CD4-positive, alpha-beta T cell treated with Interferon gamma for 1 hour (primary cell): ENCODE measurements around the gene ABL1.
"Not testable (repeated sequence)": the region's sequence is repeated elsewhere in the genome, so short reads cannot be mapped to it uniquely, and the experiment has no call there.

Experiments used
- DNase-seq: peaks from one replicate; pipeline ENCODE4 v3.0.0-alpha.2; 2020

The ABL1 gene

DNA sequence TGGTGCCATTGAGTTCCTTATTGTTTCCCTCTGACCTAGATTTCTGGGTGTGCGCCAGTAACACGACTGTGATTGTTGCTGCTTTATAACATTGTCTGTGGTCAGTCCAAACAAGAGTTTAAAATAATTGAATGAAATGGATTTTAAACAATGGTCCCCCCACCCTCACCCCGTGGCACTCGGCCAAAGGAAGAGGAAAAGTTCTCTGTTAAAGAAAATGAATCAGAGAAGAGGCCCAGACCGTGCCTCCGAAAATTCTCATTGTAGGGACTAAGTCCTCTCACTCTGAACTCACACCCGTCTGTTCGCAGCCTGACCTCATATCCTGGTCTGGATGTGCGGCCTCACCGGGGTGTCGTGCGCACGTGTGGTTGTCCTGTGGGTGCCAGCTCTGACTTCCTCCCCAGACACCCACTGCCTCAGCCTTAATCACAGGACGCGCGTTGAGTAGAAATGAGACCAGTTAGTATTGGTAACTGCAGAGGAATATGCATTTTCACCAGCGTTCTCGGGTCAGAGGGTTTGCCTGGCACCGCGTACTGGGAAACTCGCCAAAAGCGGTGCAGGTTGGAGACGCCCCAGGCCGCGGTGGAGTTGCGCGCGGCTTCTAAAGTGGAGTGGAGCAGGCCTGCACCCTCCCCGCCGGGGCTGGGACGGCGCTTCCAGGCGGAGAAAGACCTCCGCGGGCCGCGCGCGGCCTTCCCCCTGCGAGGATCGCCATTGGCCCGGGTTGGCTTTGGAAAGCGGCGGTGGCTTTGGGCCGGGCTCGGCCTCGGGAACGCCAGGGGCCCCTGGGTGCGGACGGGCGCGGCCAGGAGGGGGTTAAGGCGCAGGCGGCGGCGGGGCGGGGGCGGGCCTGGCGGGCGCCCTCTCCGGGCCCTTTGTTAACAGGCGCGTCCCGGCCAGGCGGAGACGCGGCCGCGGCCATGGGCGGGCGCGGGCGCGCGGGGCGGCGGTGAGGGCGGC lies at the start of gene ABL1:
ABL1 (plus strand) TSS at position 884 of the 966 bp plus-strand sequence. CDS start 193 bp downstream, outside the sequence.
- peak; percentile 77 for DNase-seq

DNA sequence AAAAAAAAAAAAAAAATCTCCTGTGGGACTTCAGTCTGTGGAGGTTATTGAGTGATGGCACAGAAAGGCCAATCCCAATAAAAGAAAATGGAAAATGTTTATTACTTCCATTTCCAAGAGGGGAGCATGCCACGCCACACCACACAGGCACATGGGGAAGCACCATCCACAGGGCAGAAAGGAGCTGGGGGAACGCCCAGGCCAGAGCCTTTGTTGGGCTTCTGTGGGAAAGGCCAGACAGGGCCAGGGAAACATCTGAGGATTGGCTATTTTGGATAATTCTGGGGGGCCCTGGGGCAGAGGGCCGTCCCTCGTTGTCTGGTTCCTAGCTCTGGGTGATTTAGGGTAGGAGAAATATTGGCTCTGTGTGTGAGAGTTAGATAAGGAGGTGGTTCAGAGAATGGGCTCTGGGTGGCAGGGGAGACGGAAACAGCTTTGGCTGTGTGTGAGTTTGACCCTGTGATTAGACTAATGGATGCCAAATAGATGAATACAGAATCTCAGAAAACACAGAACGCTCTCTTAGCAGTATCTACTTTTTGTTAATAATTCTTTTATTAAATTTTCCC lies 49.0 kb upstream of the ABL1 start:
- DNase-seq = no peak

DNA sequence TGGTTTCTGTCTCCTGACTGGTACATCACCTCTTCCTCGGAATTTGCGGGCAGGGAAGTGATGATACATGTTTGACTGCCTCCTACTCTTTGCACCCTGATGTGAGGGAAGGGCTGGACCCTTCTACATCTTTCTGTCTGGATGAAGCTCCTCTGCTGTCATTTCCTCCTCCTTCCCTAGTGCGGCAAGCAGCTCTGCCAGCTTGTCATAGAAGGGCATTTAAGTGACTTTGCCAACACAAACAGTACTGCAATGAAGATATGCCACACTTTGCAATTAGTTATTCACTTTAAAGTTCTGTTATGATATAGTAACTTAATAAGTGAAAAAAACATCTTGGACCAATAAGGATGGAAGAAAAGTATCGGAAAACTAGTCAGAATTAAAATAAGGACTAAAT lies 48.5 kb upstream of the ABL1 start:
- DNase-seq = no peak

DNA sequence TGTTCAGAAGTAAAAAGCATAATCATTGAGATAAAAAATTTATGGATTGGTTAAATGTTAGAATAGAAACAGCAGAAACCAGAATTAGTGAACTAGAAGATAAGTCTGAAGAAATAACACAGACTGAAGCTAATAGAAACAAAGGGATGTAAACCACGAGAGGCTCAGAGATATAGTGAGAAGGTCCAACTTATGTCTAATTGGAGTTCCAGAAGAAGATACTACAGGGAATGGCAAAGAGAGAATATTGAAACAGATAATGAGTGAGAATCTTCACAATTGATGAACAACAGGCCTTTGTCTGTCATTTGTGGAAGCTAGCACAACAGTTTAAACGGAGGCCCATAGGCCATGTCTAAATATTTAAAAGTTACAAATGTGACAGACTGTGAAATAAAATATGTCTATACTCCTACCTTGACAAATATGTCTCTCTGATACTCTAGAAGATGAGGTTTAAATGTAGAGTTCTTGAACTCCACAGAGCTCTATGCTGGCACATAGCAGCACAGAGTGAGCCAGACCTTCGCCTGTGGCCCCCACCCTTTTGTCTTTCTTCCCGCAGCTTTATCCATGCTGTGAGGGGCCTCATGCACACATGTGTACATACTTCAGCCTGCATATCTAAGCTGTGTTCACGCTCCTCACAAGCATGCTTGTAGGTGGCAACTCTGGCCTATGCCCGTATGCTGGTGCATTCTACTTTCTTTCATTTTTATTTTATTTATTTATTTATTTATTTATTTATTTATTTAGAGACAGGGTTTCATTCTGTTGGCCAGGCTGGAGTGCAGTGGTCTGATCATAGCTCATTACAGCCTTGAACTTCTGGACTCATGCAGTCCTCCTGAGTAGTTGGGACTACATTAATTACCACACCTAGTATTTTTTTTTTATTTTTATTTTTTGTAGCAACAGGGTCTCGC lies 45.0 kb upstream of the ABL1 start:
- no peak for DNase-seq

DNA sequence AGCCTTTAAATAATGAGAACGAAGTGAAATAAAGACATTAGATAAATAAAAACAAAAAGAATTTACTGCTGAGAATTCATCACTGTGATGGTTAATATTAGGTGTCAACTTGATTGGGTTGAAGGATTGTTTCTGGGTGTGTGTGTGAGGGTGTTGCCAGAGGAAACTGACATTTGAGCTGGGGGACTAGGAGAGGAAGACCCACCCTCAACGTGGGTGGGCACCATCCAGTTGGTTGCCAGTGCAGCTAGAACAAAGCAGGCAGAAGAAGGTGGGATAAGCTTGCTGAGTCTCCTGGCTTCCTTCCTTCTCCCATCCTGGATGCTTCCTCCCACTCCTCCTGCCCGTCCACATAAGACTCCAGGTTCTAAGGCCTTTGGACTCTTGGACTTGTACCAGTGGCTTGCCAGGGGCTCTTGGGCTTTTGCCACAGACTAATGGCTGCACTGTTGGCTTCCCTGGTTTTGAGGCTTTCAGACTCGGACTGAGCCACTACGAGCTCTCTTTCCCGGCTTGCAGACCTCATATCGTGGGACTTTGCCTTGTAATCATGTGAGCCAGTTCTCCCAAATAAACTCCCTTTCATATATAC lies 43.7 kb upstream of the ABL1 start:
- DNase-seq = no peak

DNA sequence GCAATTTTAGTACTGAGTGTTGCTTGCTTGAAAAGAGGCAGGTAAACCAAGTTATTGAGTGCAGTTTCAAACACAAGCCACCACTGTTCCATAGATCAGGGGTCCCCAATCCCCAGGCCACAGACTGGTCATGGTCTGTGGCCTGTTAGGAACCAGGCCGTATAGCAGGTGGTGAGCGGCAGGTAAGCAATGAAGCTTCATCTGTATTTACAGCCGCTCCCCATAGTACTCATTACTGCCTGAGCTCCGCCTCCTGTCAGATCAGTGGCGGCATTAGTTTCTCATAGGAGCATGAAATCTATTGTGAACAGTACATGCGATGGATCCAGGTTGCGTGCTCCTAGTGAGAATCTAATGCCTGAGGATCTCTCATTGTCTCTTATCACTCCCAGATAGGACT lies 41.5 kb upstream of the ABL1 start:
- no peak for DNase-seq

DNA sequence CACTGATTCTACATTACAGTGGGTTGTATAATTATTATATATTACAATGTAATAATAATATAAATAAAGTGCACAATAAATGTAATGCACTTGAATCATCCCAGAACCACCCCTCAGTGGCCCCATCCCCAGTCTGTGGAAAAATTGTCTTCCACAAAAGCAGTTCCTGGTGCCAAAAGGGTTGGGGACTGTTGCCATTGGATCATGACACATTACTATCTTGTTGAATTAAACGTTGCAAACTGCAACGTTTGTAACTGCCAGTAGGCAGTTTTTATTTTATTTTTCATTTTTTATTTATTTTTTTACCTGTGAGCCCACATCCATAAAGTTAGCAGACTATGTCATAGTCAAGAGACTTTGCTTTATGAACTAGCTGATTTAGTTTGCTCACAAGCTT lies 41.0 kb upstream of the ABL1 start:
- DNase-seq = not testable (repeated sequence)

DNA sequence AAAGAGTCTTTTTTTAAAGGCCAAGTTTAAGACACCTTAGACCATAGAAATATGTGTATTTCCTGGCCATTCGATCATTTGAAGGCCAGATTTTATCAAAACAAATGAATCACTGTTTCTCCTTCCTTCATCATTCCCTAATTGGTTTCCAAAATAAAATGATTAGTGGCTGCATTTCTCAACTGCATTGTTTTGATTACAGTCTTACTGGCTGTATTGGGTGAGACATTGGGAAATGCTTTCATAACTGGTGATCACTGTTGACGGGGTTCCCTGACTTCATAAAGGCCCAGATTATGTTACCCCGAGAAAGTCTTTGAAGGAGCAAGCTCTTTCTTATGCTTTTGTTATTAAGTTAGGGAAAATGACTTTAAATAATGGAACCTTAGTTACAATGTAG lies 40.6 kb upstream of the ABL1 start:
- not testable (repeated sequence) for DNase-seq

DNA sequence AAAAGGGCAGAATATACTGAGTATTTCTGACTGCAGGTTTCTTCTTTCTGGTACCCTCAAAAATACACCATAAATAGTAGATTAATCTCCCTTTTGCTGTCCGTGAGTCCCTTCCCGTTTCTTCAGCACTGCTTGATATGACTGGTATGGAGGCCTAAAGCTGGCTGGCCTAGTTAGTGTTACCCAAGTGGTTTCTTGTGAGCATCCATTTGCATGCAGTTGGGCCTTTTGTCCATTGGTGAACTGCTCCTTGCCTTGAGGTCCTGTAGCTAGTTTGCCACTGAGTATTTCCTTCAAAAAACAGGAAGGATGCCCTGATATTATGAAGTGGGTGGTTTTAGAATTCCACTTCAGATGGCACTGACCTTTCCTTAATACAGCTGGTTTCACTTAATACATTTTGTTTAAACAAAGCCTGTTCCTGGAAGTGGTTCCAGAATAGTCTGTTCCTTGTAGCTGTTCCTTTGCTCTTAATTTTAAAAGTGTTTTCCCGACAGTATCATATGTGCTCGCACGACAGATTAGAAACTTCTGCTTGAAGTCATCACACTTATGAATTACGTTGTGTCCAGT lies 40.0 kb upstream of the ABL1 start:
- no peak for DNase-seq

DNA sequence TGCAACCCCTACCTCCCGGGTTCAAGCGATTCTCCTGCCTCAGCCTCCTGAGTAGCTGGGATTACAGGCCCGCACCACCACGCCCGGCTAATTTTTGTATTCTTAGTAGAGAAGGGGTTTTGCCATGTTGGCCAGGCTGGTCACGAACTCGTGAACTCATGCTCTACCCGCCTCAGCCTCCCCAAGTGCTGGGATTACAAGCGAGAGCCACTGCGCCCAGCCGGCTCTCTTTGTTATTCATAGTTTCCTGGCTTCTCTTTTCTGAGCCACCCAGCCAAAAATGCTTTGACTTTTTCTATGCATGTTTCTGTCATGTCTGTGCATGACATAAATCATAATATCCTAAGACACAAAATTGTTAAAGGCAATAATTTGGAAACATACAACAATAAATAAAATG lies 31.9 kb upstream of the ABL1 start:
- DNase-seq = not testable (repeated sequence)

DNA sequence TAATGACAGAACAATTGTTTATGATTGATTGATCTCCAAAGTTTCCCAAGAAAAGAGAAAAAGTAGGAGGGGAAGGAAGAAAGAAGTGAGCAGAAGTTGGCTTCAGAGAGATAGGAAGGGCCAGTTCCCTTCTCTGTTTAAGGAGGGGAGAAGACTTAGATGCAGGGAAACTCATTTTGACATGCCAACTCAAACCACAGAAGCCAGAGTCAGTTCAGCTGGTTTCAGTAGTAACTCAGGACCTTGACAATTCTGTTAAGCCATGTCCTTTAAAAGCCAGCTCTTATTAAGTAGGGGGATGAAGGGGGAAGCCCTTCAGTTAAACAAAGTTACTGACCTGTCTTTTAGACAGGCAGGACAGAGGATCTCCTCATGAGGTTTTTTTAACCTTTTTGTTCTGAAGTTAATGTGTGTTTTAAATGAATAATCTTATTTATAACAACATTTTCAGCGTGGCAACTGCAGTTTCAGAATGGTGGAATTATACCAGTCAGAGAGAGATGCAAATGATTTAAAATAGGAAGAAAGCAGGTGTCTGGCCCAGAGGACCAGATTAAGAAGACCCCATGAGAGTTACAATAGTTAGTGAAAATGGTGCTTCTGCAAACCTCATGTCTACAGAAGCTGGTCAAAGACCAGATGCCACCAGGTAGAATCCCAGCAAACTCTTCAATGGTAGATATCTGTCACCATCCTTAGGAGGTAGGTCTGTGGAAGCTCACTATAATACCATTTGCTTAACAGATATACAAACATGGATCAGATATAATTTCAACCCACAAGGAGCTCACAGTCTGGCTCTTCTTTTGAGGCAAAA lies 29.3 kb upstream of the ABL1 start:
- DNase-seq = no peak

DNA sequence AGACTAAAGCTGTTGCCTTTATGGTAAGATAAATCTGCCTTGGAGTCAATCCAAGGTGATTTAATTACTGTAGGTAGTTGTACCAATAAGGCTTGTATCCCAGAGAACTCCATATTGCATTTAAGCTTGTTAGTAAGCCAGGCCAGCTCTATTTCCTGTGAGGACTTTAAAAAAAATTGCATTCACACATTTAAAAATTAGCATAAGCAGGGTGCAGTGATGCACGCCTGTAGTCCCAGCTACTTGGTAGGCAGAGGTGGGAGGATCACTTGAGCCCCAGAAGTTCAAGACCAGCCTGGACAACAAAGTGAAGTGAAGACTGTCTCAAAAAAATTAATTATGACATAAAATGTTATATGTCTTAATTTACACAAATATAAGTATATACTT lies 28.7 kb upstream of the ABL1 start:
- no peak for DNase-seq

DNA sequence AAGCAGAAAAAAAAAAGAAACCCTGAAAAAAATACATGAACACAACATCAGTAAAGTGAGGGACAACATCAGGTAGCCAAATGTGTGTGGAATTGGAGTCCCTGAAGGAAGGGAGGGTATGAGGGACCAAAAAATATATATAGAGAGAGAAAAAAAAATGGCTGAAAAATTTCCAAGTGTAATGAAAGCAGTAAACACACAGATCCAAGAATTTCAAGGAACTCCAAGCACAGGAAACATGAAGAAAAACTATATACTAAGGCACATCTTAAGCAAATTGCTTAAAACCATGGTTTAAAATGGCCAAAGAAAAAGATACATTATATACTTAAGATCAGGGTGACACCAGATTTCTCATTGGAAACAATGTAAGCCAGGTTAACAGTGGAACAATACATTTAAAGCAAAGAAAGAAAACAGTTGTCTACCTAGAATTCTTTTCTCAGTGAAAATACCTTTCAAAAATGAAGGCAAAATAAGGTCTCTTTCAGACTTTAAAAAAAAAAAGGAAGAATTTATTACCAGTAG lies 24.4 kb upstream of the ABL1 start:
- no peak for DNase-seq

DNA sequence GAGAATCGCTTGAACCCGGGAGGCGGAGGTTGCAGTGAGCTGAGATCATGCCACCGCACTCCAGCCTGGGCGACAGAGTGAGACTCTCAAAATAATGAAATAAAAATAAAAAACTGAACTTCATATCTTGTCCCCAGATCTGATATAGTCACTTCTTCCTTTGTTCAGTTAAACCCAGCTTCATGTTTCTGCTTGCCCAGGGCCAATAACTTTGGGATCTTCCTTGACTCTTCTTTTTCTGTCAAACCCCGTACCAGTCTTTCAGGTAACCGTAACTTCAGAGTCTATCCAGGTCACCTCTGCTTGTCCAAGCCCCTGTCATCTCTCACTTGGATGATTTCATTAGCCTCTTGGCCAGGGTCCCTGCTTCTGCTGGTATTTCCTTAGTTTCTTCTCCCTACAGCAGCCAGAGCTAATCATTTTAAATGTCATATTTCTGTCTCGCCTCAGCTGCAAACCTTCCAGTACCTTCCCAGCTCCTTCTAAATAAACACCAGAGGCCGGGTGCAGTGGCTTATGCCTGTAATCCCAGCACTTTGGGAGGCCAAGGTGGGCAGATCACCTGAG lies 19.7 kb upstream of the ABL1 start:
- DNase-seq = no peak

DNA sequence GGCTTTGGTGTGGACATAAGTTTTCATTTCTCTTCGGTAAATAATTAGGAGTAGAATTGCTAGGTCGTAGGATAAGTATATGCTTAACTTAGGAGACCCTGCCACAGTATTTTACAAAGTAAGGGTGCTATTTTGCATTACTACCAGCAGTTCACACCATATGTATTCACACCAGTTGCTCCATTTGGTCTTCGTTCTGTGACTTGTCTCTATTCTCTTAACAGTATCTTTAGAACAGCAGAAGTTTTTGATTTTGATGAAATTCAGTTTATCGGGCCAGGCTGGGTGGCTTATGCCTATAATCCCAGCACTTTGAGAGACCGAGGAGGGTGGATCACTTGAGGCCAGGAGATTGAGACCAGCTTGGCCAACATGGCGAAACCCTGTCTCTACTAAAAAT lies 17.1 kb upstream of the ABL1 start:
- no peak for DNase-seq

DNA sequence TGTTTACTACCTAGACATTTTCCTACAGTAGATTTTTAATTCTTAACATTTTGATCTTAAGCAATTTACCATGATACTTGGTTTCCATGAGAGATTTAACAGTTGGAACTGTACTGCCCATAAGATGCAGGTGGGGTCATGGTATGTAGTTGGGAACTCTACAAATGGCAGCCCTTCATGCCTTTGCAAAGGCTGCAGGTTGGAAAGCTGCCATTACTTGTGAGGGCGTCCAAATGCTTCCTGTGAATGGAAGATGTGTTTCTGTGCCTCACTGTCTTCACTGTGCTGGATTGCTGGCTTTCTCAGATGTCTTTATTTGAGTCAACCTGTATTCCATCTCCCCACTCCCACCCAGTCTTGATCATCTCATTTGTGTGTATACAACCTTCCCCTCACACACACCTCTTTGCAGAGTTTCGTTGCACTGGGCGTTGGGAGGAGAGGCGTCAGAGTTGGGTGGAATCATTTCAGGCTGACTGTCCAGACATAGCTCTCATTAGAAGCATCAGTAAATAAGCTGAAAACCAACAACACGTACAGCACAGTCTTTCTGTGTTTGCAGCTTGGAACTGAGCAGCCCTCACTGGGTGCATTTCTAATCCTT lies 14.8 kb upstream of the ABL1 start:
- no peak for DNase-seq

DNA sequence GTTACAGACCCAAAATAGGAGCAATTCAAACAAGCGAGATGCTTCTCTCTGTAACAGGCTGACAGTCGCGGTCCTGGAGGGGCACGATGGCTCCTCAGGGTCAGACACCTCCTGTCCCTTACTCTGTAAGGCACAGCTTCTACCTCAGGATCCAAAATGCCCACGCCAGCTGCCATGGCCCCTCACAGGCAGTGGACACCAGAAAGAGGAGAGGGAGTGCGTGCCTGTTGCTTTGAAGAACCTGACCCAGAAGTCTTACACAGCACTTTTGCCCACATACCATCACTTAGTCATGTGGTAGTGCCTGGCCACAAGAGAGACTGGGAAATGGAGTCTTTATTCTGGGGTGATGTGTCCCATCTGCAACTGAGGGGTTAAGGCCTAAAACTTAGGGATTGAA lies 11.6 kb upstream of the ABL1 start:
- no peak for DNase-seq

DNA sequence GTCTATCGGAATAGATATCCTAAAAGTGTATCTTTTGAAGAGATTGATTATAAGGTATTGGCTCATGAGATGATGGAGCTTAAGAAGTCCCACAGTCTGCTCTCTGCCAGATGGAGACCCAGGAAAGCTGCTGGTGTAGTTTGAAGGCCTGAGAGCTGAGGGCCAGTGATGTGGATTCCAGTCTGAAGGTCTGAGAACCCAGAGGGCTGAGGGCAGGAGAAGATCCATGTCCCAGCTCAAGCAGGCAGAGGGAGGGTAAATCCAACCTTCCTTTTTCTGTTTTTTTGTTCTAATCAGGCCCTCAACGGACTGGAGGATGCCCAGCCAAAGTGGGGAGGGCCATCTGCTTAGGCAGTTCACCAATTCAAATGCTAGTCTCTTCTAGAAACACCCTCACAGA lies 11.0 kb upstream of the ABL1 start:
- no peak for DNase-seq

DNA sequence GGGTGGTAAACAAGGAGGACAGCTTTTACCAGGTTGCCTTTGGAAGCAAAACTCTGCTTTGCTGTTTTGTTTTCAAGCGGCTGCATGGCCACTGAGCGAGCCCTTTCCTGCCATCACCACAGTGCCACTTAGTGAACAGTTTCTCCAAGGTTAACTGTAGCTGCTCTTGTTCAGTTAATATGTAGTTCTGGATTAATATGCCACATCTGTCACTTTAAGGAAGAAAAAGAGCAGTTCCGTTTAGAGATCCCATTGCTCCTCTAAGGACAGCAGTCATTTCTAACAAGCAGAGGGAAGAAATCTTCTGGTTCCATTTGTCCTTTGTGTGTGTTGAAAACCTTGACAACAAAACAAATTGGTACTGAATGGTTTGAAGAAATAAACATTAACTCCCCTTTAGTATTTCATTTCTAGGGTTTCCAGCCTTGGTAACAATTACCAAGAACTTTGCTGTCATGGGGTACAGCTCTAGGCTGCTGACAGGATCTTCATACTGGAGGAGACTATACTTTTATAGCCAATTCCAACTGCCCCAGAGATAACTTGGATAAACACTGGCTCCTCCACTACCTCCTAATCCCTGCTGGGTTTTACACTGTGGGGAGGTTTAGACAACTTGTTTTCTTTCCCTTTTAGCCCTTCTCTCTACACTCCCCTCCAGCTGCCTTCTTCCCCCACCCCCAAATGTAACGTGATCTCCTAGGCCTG lies 10.3 kb upstream of the ABL1 start:
- no peak for DNase-seq

DNA sequence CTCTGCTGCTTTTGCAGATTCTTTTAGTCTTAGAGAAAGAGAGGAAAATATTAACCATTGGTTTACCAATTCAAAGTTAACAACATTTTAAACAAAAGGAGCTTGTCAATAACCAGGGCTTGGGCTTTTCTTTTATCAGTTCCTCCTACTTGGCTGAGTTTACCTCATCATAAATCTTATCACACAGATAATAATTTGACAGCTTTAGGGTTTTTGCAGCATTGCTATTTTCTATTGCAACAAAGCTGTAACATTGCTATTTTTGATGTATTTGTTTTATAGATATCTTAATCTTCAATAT lies 9.8 kb upstream of the ABL1 start:
- no peak for DNase-seq
